Mesendoderm (in vitro differentiated cells): ENCODE data around the gene PLA1A.
A peak's percentile ranks its signal among the peaks of the same experiment; 100 is the strongest.
"Not testable (repeated sequence)": the region's sequence is repeated elsewhere in the genome, so short reads cannot be mapped to it uniquely, and the experiment has no call there.

ENCODE experiments used
- DNase-seq: peaks from one replicate; pipeline ENCODE4 v3.0.0; 2013
- H2AK5ac ChIP-seq: 2 replicates; pipeline ENCODE4 v1.6.1; 2013; ENCODE audit warnings: low read length, inconsistent platforms
- H2BK120ac ChIP-seq: 2 replicates; pipeline ENCODE4 v1.6.1; 2013; ENCODE audit warnings: low read depth, mild to moderate bottlenecking, low read length, moderate library complexity, mixed read lengths
- H2BK15ac ChIP-seq: replicated peaks from 2 replicates; pipeline ENCODE4 v1.6.1; 2013; ENCODE audit warnings: low read depth, mild to moderate bottlenecking, moderate library complexity
- H2BK5ac ChIP-seq: 2 replicates; pipeline ENCODE4 v1.6.1; 2013; ENCODE audit warnings: low read length, inconsistent platforms
- H3K18ac ChIP-seq: 2 replicates; pipeline ENCODE4 v1.6.1; 2013; ENCODE audit warnings: mild to moderate bottlenecking, low read length, mixed read lengths
- H3K23ac ChIP-seq: one replicate; pipeline ENCODE4 v1.6.1; 2013; ENCODE audit warnings: low read length
- H3K27ac ChIP-seq: 2 replicates; pipeline ENCODE4 v1.5.1; 2013; ENCODE audit warnings: low read depth, mild to moderate bottlenecking, inconsistent platforms, low read length, moderate library complexity
- H3K27me3 ChIP-seq: 2 replicates; pipeline ENCODE4 v1.6.1; 2013; ENCODE audit warnings: low read length, control low read depth, mild to moderate bottlenecking, inconsistent platforms; ENCODE audit not compliant: insufficient read depth, poor library complexity
- H3K36me3 ChIP-seq: 2 replicates; pipeline ENCODE4 v1.6.1; 2013; ENCODE audit warnings: low read length, inconsistent platforms; ENCODE audit not compliant: control insufficient read depth, insufficient read depth
- H3K4ac ChIP-seq: one replicate; pipeline ENCODE4 v1.6.1; 2013; ENCODE audit warnings: low read depth, mild to moderate bottlenecking, low read length, moderate library complexity
- H3K4me1 ChIP-seq: 2 replicates; pipeline ENCODE4 v1.6.1; 2013; ENCODE audit warnings: low read depth, low read length, inconsistent platforms; ENCODE audit not compliant: control insufficient read depth
- H3K4me2 ChIP-seq: 2 replicates; pipeline ENCODE4 v1.6.1; 2013; ENCODE audit warnings: low read length
- H3K4me3 ChIP-seq: 2 replicates; pipeline ENCODE4 v1.5.1; 2013; ENCODE audit warnings: mild to moderate bottlenecking, low read length
- H3K56ac ChIP-seq: one replicate; pipeline ENCODE4 v1.6.1; 2013; ENCODE audit warnings: low read length
- H3K79me1 ChIP-seq: 2 replicates; pipeline ENCODE4 v1.6.1; 2013; ENCODE audit warnings: low read length, inconsistent platforms
- H3K79me2 ChIP-seq: 2 replicates; pipeline ENCODE4 v1.6.1; 2013; ENCODE audit warnings: mild to moderate bottlenecking, low read length; ENCODE audit not compliant: control insufficient read depth, insufficient read depth
- H3K9ac ChIP-seq: 2 replicates; pipeline ENCODE4 v1.6.1; 2013; ENCODE audit warnings: low read length, inconsistent platforms
- H4K5ac ChIP-seq: one replicate; pipeline ENCODE4 v1.6.1; 2013; ENCODE audit warnings: low read length
- H4K8ac ChIP-seq: one replicate; pipeline ENCODE4 v1.6.1; 2013; ENCODE audit warnings: low read depth, mild to moderate bottlenecking, control low read depth, low read length, moderate library complexity
- WGBS: extraction: QIAGEN DNeasy Blood & Tissue Kit; methylation state at CpG from one replicate; pipeline ENCODE4 v1.1.7; 2013; ENCODE audit warnings: low lambda C conversion rate, missing lambda C conversion rate; ENCODE audit not compliant: insufficient coverage; ENCODE audit errors: extremely low coverage; 5-methylcytosine and 5-hydroxymethylcytosine counted together

PLA1A gene

GRCh38 chr3:119558626-119559317 lies 38.9 kb upstream of the PLA1A start:
- Histone ChIP-seq H3K36me3 (no peaks in the 10 kb centered on the region), H3K4ac (no peak overlapping the region), H3K23ac (no peak overlapping the region), H3K56ac (no peak overlapping the region), H2BK15ac (no peak overlapping the region), H2BK120ac (no peak overlapping the region), H3K27ac (no peak overlapping the region), H4K5ac (no peak overlapping the region), H2AK5ac (no peak overlapping the region), H3K27me3 (no peaks in the 10 kb centered on the region), H3K9ac (no peak overlapping the region), H3K18ac (no peak overlapping the region), H3K4me2 (no peak overlapping the region), H3K79me2 (no peaks in the 10 kb centered on the region), H3K79me1 (no peaks in the 10 kb centered on the region), H3K4me3 (no peak overlapping the region), H2BK5ac (no peak overlapping the region), H3K4me1 (no peaks in the 10 kb centered on the region), H4K8ac (no peak overlapping the region)
- no CpG with 5 or more reads among the region's 9 CpGs for WGBS
- no peak for DNase-seq

GRCh38 chr3:119559441-119559963 lies 38.2 kb upstream of the PLA1A start, which contains the start of gene CD80:
CD80 (minus strand) TSS chr3:119559614; CDS start chr3:119557728, 1,886 bp downstream.
- H4K5ac ChIP-seq: no peak within 1 kb of the TSS
- H3K79me2 ChIP-seq: no peaks in the 10 kb centered on the region
- H3K27me3 ChIP-seq: no peaks in the 10 kb centered on the region
- no peak within 1 kb of the TSS for H2AK5ac ChIP-seq
- no peak within 1 kb of the TSS for H3K23ac ChIP-seq
- H2BK15ac ChIP-seq: no peak within 1 kb of the TSS
- no peaks in the 10 kb centered on the region for H3K4me1 ChIP-seq
- no peaks in the 10 kb centered on the region for H3K79me1 ChIP-seq
- no peak within 1 kb of the TSS for H3K4me2 ChIP-seq
- WGBS: no CpG with 5 or more reads among the region's 7 CpGs
- no peak within 1 kb of the TSS for H2BK5ac ChIP-seq
- peak within 1 kb of the TSS; percentile 52 for H3K56ac ChIP-seq
- DNase-seq: peak; percentile 76
- no peak within 1 kb of the TSS for H4K8ac ChIP-seq
- no peak within 1 kb of the TSS for H3K4me3 ChIP-seq
- no peak within 1 kb of the TSS for H3K27ac ChIP-seq
- no peak within 1 kb of the TSS for H3K4ac ChIP-seq
- no peak within 1 kb of the TSS for H3K9ac ChIP-seq
- H3K18ac ChIP-seq: no peak within 1 kb of the TSS
- H3K36me3 ChIP-seq: no peaks in the 10 kb centered on the region
- no peak within 1 kb of the TSS for H2BK120ac ChIP-seq

GRCh38 chr3:119560160-119560559 lies 37.5 kb upstream of the PLA1A start:
- Histone ChIP-seq H3K4me3 (no peak overlapping the region), H2BK120ac (no peak overlapping the region), H2AK5ac (no peak overlapping the region), H3K27ac (no peak overlapping the region), H2BK5ac (no peak overlapping the region), H3K4me1 (no peaks in the 10 kb centered on the region), H3K36me3 (no peaks in the 10 kb centered on the region), H4K8ac (no peak overlapping the region), H3K4me2 (no peak overlapping the region), H3K9ac (no peak overlapping the region), H2BK15ac (no peak overlapping the region), H4K5ac (no peak overlapping the region), H3K23ac (no peak overlapping the region), H3K18ac (no peak overlapping the region), H3K4ac (no peak overlapping the region), H3K56ac (no peak overlapping the region), H3K79me1 (no peaks in the 10 kb centered on the region), H3K79me2 (no peaks in the 10 kb centered on the region), H3K27me3 (no peaks in the 10 kb centered on the region)
- WGBS: no CpG with 5 or more reads among the region's 5 CpGs
- no peak for DNase-seq

- H2BK15ac ChIP-seq: no peak overlapping the region
- no peak overlapping the region for H3K4me3 ChIP-seq
- no peak overlapping the region for H3K9ac ChIP-seq
- no peak overlapping the region for H4K8ac ChIP-seq
- no peaks in the 10 kb centered on the region for H3K4me1 ChIP-seq
- H2BK120ac ChIP-seq: no peak overlapping the region
- no peak overlapping the region for H2BK5ac ChIP-seq
- no peak overlapping the region for H3K4ac ChIP-seq
- no peak overlapping the region for H3K4me2 ChIP-seq
- no CpG with 5 or more reads among the region's 6 CpGs for WGBS
- no peak overlapping the region for H3K18ac ChIP-seq
- no peaks in the 10 kb centered on the region for H3K27me3 ChIP-seq
- no peak for DNase-seq
- H3K36me3 ChIP-seq: no peaks in the 10 kb centered on the region
- no peak overlapping the region for H4K5ac ChIP-seq
- H2AK5ac ChIP-seq: no peak overlapping the region
- H3K23ac ChIP-seq: no peak overlapping the region
- H3K56ac ChIP-seq: no peak overlapping the region
- no peaks in the 10 kb centered on the region for H3K79me1 ChIP-seq
- H3K79me2 ChIP-seq: no peaks in the 10 kb centered on the region
- H3K27ac ChIP-seq: no peak overlapping the region
Measured at GRCh38 chr3:119562307-119562961, 35.3 kb upstream of the PLA1A start.

- H3K36me3 ChIP-seq, H3K4me3 ChIP-seq, H2BK5ac ChIP-seq, H3K79me2 ChIP-seq, H4K8ac ChIP-seq, H3K56ac ChIP-seq, H2AK5ac ChIP-seq, H3K79me1 ChIP-seq, DNase-seq, H4K5ac ChIP-seq, H3K4me2 ChIP-seq, H3K18ac ChIP-seq, H3K23ac ChIP-seq, H2BK15ac ChIP-seq, H2BK120ac ChIP-seq, H3K9ac ChIP-seq, H3K27ac ChIP-seq, H3K4me1 ChIP-seq, H3K27me3 ChIP-seq, H3K4ac ChIP-seq: not testable (repeated sequence)
- no CpG with 5 or more reads among the region's 2 CpGs for WGBS
Measured at GRCh38 chr3:119563334-119563733, 34.4 kb upstream of the PLA1A start.
